ENCODE results near the gene ASB16.

- peak; percentile 79 to 90 for TF ChIP-seq POLR2A (IDR thresholded peaks at IDR 0.05)
- TF ChIP-seq, protein P1, sequence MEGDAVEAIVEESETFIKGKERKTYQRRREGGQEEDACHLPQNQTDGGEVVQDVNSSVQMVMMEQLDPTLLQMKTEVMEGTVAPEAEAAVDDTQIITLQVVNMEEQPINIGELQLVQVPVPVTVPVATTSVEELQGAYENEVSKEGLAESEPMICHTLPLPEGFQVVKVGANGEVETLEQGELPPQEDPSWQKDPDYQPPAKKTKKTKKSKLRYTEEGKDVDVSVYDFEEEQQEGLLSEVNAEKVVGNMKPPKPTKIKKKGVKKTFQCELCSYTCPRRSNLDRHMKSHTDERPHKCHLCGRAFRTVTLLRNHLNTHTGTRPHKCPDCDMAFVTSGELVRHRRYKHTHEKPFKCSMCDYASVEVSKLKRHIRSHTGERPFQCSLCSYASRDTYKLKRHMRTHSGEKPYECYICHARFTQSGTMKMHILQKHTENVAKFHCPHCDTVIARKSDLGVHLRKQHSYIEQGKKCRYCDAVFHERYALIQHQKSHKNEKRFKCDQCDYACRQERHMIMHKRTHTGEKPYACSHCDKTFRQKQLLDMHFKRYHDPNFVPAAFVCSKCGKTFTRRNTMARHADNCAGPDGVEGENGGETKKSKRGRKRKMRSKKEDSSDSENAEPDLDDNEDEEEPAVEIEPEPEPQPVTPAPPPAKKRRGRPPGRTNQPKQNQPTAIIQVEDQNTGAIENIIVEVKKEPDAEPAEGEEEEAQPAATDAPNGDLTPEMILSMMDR (IDR thresholded peaks at IDR 0.05), result peak; percentile 46 to 85 (median 64)
Observed at GRCh38 chr17:44123356-44124117, 47.0 kb upstream of the ASB16 start, which contains the start of gene HDAC5.
